Loucy (cell line): ENCODE results near the gene IRF9.

ENCODE experiments used
- EZH2phosphoT487 ChIP-seq: fragments of 200-600 bp; IDR thresholded peaks from 2 replicates; pipeline ENCODE4 v1.6.1; 2018; ENCODE audit warnings: antibody characterized with exemption, mild to moderate bottlenecking, moderate library complexity, borderline replicate concordance
- TF ChIP-seq, protein P1 (sequence below): fragments of 200-600 bp; sonication (generic); conservative IDR thresholded peaks from 2 replicates; pipeline ENCODE4 v1.5.1; 2014; ENCODE audit warnings: mild to moderate bottlenecking, antibody characterized with exemption, low read length

DNA sequence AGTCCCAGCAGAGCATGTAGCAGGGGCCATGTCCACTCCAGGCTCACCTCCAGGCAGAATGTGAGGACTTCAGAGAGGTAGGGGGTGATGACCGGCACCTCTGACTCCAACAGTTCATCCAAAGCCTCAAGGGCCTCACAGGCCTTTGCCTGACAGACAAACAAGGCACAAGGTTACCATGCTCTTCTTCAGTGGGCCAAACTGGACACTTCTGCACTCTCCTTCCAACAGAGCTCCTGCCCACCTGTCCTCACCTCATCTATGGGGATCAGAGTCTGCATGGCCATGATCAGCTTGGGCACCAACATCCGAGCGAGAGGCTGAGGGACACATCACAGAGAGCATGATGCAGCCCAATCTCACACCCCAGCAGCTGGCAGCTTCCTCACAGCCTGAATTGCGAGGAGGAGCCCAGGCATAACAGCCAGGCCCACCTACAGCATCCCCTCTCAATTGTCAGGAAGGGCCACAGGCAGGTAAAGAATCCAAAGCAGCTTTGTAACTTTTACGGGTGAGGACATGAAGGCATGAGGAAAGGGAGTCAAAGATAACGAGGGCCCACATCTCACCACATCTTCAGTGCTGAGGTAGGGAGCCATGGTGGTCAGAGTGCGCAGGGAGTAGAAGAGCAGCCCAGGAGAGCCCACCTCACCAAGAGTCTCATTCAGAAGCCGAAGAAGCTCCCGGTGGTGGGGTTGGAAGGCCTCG lies 25.9 kb downstream of the IRF9 start:
- TF ChIP-seq, protein P1, sequence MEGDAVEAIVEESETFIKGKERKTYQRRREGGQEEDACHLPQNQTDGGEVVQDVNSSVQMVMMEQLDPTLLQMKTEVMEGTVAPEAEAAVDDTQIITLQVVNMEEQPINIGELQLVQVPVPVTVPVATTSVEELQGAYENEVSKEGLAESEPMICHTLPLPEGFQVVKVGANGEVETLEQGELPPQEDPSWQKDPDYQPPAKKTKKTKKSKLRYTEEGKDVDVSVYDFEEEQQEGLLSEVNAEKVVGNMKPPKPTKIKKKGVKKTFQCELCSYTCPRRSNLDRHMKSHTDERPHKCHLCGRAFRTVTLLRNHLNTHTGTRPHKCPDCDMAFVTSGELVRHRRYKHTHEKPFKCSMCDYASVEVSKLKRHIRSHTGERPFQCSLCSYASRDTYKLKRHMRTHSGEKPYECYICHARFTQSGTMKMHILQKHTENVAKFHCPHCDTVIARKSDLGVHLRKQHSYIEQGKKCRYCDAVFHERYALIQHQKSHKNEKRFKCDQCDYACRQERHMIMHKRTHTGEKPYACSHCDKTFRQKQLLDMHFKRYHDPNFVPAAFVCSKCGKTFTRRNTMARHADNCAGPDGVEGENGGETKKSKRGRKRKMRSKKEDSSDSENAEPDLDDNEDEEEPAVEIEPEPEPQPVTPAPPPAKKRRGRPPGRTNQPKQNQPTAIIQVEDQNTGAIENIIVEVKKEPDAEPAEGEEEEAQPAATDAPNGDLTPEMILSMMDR, result no peak
- TF ChIP-seq EZH2phosphoT487, result no peak
